ENCODE measurements around the gene ADAMTS18. TPM values are rescaled to one million over a fixed set of nuclear protein-coding genes. Genes with fewer than 3 reads are reported as not detected.

Gene ADAMTS18
- total RNA-seq, 2 donors from 2014 or later, result 2.7 TPM; not detected in 1

DNA sequence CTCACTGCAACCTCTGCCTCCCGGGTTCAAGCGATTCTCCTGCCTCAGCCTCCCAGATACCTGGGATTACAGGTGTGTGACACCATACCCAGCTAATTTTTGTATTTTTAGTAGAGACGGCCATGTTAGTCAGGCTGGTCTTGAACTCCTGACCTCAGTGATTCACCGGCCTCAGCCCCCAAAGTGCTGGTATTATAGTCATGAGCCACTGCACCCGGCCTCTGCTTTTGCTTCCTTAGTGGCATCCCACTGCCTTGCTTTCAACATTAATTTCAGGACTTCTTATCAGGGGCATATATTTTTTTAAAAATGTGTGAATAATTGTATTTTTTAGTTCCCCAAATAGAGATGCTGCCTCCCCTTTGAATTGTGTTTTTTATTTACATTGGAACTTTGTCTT is 136.8 kb downstream of the ADAMTS18 start:
- WGBS, result 94% methylated on average over 5 of the region's 5 CpGs
- H3K27me3 ChIP-seq (replicated peaks; ENCODE audit: insufficient read depth), result no peaks in the 10 kb centered on the region
- DNase-seq (ENCODE audit: low spot score), result no peak

DNA sequence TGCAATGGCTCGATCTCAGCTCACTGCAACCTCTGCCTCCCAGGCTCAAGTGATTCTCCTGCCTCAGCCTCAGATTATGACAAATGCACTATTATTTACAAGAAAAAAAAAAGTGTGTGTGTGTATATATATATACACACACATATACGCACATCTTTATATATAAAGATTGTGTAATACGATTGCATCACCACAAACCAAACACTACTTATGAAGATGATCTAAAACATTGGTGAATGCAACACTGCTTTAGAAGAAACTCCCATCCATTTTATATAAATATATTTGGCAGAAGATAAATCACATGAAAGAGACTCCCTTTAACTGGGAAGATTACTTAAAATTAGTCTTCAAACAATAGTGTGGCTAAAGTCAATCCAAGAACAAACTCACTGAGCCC is 138.9 kb downstream of the ADAMTS18 start:
- no peaks in the 10 kb centered on the region for H3K9me3 ChIP-seq
- H3K36me3 ChIP-seq, result no peaks in the 10 kb centered on the region
- no peak overlapping the region for H3K4me3 ChIP-seq
- no peaks in the 10 kb centered on the region for H3K27me3 ChIP-seq (replicated peaks; ENCODE audit: insufficient read depth)
- no peak for DNase-seq (ENCODE audit: low spot score)
- no peak overlapping the region for H3K27ac ChIP-seq
- TF ChIP-seq, protein P1, sequence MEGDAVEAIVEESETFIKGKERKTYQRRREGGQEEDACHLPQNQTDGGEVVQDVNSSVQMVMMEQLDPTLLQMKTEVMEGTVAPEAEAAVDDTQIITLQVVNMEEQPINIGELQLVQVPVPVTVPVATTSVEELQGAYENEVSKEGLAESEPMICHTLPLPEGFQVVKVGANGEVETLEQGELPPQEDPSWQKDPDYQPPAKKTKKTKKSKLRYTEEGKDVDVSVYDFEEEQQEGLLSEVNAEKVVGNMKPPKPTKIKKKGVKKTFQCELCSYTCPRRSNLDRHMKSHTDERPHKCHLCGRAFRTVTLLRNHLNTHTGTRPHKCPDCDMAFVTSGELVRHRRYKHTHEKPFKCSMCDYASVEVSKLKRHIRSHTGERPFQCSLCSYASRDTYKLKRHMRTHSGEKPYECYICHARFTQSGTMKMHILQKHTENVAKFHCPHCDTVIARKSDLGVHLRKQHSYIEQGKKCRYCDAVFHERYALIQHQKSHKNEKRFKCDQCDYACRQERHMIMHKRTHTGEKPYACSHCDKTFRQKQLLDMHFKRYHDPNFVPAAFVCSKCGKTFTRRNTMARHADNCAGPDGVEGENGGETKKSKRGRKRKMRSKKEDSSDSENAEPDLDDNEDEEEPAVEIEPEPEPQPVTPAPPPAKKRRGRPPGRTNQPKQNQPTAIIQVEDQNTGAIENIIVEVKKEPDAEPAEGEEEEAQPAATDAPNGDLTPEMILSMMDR (IDR thresholded peaks at IDR 0.05), result no peak
- TF ChIP-seq POLR2A (IDR thresholded peaks at IDR 0.05) (no peak), POLR2AphosphoS5 (IDR thresholded peaks at IDR 0.05) (no peak)
- WGBS, result 82% methylated on average over 3 of the region's 3 CpGs
- H3K4me1 ChIP-seq (replicated peaks), result no peaks in the 10 kb centered on the region
- intact Hi-C loops (cut with DNase I), result loop anchor here (10.0 kb wide), 1 partner anchor 59 kb away; no protein-coding TSS in a partner anchor

More for the DNA sequence above, 136.8 kb downstream of the ADAMTS18 start:
- H3K9me3 ChIP-seq, result no peaks in the 10 kb centered on the region
- H3K27ac ChIP-seq, result no peak overlapping the region
- intact Hi-C loops (cut with DNase I), result loop anchor here (10.0 kb wide), 1 partner anchor 57 kb away; no protein-coding TSS in a partner anchor
- TF ChIP-seq POLR2AphosphoS5 (IDR thresholded peaks at IDR 0.05), result no peak
- no peak overlapping the region for H3K4me3 ChIP-seq
- H3K4me1 ChIP-seq (replicated peaks), result no peaks in the 10 kb centered on the region
- no peaks in the 10 kb centered on the region for H3K36me3 ChIP-seq

DNA sequence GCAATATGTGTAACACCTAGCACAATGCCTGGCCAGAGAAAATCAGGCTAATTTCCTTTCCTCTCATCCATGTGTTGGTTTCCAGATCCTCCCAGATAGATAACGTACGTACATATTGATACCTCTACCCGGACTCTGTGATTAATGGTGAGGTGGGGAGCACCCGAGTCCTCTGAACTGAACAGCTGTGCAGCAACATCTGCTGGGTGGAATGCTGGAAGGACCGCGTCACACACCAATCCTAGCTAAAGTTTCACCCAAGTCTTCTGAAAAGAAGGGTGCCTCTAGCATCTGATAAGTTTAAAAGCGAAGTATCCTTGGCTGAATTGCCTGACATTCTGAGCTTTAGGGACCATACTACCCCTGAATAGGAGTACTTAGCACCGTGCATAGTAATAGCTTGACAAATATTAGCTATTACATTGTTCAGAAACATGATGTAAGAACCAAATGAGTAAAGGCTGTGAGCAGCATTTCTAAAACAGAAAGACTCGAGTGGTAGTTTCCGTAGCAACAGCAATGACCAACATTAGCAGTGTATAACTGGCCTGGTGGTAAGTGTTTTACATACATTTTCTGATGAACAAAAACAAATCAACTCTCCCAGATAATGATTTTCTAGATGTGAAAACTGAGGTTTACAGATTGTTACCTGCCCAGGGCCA is 144.3 kb downstream of the ADAMTS18 start:
- Histone ChIP-seq H3K27ac (no peak overlapping the region), H3K9me3 (no peaks in the 10 kb centered on the region), H3K27me3 (replicated peaks; ENCODE audit: insufficient read depth) (no peaks in the 10 kb centered on the region), H3K4me3 (no peak overlapping the region), H3K4me1 (replicated peaks) (no peaks in the 10 kb centered on the region), H3K36me3 (no peaks in the 10 kb centered on the region)
- intact Hi-C loops (cut with DNase I), result loop anchor here (10.0 kb wide), 1 partner anchor 64 kb away; no protein-coding TSS in a partner anchor
- TF ChIP-seq POLR2A (IDR thresholded peaks at IDR 0.05) (no peak), POLR2AphosphoS5 (IDR thresholded peaks at IDR 0.05) (no peak)
- TF ChIP-seq, protein P1 (IDR thresholded peaks at IDR 0.05), result no peak
- WGBS, result 68% methylated on average over 10 of the region's 10 CpGs
- no peak for DNase-seq (ENCODE audit: low spot score)

DNA sequence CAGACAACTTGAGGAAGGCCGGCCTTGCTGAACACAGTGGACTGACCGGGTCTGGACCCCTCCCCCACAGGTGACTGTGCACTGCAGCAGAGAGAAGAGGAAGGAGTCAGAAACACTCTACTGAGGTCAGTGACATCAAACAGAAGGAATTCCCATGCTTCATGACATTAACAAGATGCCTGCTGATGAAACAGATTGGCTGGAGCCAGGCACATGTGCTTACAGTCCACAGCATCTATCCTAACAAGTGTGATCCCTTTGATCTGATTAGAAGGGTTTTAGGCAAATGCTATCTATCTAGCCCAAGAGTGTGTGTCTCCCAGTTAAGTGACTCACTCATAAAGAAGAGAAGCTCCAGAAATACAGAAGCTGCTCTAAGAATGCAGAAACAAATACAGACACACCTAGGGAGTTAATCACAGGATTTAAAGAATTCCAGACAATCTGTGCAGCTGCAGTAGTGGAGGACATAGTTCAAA is 145.5 kb downstream of the ADAMTS18 start:
- DNase-seq (ENCODE audit: low spot score), result no peak
- Histone ChIP-seq H3K36me3 (no peaks in the 10 kb centered on the region), H3K27ac (no peak overlapping the region), H3K4me1 (replicated peaks) (no peaks in the 10 kb centered on the region), H3K9me3 (no peaks in the 10 kb centered on the region), H3K4me3 (no peak overlapping the region), H3K27me3 (replicated peaks; ENCODE audit: insufficient read depth) (no peaks in the 10 kb centered on the region)
- WGBS, result 68% methylated on average over 2 of the region's 2 CpGs
- TF ChIP-seq, protein P1 (IDR thresholded peaks at IDR 0.05), result no peak
- no peak for TF ChIP-seq POLR2AphosphoS5 (IDR thresholded peaks at IDR 0.05)
- TF ChIP-seq POLR2A (IDR thresholded peaks at IDR 0.05), result no peak
- intact Hi-C loops (cut with DNase I), result no loop called here

DNA sequence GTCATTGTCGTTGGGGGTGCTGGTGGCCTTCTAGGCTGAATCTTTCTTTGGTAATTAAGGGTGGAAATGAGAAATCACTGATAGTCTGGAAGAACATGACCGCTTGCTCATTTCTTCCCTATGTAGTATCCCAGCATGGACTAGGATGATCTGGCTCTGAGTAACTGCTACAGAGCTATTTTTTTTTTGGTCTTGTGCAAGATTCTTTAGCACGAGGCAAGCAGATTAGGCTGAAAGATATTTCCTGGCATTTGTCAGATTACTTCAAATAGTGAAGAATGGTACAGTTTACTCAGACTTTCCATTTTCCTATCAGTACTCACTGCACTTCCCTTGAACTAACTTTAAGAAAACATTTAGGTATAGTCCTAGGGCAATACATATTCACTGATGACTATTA is 146.6 kb downstream of the ADAMTS18 start:
- no peaks in the 10 kb centered on the region for H3K4me1 ChIP-seq (replicated peaks)
- TF ChIP-seq, protein P1 (IDR thresholded peaks at IDR 0.05), result no peak
- no peak for TF ChIP-seq POLR2AphosphoS5 (IDR thresholded peaks at IDR 0.05)
- TF ChIP-seq POLR2A (IDR thresholded peaks at IDR 0.05), result no peak
- 71% methylated on average over 3 of the region's 3 CpGs for WGBS
- no peak overlapping the region for H3K27ac ChIP-seq
- DNase-seq (ENCODE audit: low spot score), result no peak
- H3K9me3 ChIP-seq, result no peaks in the 10 kb centered on the region
- H3K4me3 ChIP-seq, result no peak overlapping the region
- intact Hi-C loops (cut with DNase I), result no loop called here
- no peaks in the 10 kb centered on the region for H3K36me3 ChIP-seq
- no peaks in the 10 kb centered on the region for H3K27me3 ChIP-seq (replicated peaks; ENCODE audit: insufficient read depth)

All from prostate gland (tissue), 2 donors.